GM18873 (cell line): ENCODE measurements around the gene TNRC18.
"Not testable (repeated sequence)": the region's sequence is repeated elsewhere in the genome, so short reads cannot be mapped to it uniquely, and the experiment has no call there.

Experiments
- ATAC-seq: cut with Tn5 transposase; IDR thresholded peaks from one replicate; pipeline ENCODE4 v1.9.1; 2021; ENCODE audit warnings: mild to moderate bottlenecking, moderate library complexity, moderate number of reproducible peaks; ENCODE audit not compliant: unreplicated experiment, low FRiP score

The TNRC18 gene

DNA sequence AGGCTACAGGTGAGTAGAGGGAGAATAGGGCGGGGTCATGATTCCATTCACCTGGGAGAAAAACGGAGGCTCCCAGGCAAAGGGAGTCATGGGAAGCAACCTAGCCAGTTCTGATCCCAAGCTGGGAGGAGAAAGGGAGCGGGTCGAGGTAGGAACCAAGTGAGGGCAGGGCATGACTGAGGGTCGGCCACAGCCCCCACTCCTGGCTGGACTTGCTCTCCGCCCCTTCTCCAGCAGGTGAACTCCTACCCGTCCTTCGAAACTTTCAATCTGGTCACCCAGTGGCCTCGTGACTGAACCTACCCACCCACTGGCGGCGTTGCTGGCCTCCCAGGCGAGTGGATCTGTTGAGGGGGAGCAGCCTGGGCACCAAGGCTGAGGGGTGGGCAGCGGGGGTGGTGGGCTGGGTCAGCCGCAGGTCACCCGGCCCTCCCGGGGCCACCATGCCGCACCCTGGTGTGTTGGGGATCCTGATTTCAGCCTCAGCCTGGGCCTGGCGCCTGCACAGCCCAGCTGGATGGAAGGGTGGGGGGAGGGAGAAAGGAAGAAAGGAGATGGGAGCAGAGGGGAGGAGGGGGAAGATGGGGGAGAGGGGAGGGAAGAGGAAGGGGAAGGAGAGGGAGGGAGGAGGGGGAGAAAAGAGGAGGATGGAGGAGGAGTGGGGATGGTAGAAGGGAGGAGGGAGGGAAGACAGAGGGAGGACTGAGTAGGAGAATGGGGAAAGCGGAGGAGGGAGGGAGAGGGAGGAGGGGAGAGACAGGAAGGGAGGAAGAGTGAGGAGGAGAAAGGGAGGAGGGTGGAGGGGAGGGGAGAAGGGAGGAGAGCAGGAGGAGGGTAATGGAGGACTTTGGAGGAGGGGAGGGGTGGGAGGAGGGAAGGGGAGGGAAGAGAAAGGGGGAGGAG is 141.8 kb downstream of the TNRC18 start:
- ATAC-seq = not testable (repeated sequence)

DNA sequence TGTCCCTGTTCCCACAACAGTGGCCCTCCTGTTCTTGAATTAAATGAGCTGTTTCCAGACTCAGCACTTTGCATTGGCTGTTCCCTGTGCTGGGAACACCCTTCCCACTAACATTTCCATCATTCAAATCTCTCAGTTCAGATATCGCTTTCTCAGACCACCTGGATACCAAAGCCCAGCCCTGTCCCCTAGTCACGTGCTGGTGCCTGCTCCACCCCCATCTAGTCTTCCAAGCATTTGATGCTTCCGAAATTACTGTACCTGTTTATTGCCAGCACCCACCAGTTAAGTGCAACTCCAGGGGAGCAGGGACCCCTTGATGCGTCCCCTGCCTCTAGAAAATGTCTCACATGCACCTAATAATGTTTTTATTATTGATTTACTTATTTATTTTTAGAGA is 143.9 kb downstream of the TNRC18 start:
- ATAC-seq = no peak

DNA sequence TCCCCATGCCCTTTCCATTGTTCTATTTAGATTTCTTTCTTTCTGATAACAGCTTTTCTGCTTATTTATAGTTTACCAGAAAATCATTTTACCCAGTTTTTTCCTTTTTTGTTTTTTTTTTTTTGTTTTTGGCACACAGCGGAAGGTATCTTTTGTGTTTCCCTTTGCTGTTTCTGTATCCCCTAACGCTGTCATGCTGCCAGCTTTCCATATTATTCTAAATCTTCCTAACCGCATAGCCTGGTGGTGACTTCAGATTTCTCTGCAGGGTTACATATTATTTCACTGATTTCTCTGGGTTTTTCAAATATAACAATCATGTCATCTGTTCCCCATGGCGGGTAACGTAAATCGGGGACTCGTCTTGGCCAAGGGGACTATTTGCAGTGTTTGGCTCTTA is 144.9 kb downstream of the TNRC18 start:
- no peak for ATAC-seq

DNA sequence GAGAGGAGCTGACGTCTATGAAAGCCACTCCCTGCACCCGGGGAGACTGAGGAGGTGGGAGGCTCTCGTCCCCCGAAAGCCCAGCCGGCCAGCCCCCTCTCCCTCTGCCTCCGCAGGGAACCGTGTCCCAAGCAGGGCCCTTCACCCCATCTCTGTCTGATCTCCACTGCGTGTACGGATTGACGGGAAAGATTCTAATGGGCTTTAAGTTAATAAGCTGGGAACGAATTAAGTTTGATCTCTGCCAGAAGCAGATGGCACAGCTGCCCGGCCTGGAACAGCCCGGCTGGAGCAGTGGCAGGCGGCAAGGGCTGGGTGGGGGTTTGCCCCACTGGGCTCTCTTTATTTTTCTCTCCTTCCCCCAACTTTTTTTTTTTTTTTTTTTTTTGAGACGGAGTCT is 147.0 kb downstream of the TNRC18 start:
- ATAC-seq = no peak

DNA sequence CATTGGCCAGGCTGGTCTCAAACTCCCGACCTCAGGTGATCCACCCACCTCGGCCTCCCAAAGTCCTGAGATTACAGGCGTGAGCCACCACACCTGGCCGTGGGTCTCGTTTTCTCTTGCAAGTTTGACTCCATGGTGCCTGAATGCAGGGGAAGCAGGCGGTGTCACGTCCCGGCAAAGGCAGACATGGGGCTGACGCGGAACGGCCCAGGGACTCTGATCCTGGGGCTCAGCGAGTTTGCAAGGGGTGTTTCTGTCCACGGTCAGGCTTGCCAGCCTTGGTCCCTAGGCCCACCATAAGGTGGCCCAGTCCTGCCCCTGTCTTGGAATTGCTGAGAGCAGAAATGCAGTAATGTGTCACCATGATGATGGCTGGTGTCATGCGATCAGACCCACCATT is 147.5 kb downstream of the TNRC18 start:
- ATAC-seq = not testable (repeated sequence)

DNA sequence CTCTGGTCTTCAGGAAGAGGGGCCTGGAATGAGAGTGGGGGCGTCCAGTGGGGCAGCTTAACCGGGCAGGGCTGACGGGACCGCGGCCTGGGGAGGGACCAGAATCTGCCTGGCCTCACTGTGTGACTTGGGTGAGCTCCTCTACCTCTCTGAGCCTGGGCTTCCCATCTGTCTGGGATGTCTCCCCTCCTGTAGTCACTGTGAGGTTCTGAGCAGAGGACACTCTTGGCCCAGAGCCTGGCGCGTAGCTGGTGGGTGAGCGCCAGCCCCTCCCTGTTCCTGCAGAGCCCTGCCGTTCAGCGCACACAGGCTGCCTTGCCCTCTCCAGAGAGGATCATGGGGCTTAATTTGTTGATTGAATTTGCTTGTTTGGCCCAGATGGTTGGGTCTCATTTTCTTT is 148.1 kb downstream of the TNRC18 start:
- ATAC-seq = not testable (repeated sequence)

DNA sequence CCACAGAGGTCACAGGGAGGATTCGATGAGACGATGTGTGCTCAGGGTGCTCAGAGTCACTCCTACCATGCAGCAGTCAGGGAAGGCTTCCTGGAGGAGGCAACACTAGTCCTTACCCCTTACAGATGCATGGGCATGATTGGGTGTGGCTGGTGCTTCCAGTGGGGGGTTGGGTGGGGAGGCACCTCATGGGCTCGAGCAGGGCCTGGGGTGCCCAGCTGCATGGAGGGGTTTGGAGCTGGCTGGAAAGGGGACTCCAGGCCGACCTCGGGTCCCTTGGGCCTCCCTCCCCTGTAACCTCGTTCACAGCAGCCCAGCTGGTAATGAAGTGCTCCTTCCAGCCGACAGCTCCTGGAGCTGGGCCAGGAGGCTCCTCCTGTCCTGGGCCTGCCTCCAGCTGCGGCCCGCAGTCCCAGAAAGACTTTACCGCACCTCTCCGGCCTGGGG is 148.6 kb downstream of the TNRC18 start:
- ATAC-seq = not testable (repeated sequence)

DNA sequence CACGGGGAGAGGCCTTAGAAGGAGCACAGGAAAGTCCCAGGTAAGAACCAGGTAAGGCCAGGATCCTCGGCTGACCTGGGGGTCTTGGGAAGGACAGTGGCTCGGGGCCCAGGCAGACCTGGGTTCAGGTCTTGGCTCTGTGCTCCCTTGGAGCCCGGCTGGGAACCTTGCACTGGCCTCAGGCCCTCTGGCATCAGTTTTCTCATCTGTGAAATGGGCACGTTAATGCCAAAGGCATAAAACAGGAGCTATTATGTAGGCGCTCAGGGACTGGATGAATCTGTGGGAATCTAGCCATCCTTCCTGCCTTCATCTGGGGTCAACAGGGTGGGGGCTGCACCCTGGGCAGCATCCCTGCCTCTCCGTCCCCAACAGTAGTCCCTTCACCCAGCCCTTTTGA is 149.2 kb downstream of the TNRC18 start:
- ATAC-seq = no peak

DNA sequence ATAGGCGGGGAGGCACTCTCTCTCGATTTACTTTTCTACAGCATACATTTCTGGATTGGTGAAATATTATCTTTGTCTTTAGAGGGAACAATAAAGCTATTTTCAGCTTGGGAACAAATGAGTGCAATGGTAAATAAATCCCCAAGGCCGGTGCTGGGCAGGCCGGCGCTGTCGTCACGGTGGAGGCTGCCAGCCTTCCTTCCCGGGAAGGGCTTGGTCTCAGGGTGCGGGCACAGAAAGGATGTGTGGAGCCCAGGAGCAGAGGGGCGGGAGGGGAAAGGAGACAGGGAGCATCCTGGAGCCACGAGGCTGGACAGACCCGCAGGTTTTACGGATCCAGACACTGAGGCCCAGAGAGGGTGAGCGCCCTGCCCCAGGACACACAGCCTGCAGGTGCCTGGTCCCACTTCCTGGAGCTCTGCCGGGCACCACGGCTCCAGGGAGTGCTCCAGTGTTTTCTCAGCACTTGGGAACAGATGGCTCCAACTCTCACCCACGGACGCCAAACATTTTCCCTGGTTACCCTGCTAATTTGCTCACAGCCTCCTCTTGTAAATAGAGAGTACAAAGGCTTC is 149.7 kb downstream of the TNRC18 start:
- not testable (repeated sequence) for ATAC-seq

DNA sequence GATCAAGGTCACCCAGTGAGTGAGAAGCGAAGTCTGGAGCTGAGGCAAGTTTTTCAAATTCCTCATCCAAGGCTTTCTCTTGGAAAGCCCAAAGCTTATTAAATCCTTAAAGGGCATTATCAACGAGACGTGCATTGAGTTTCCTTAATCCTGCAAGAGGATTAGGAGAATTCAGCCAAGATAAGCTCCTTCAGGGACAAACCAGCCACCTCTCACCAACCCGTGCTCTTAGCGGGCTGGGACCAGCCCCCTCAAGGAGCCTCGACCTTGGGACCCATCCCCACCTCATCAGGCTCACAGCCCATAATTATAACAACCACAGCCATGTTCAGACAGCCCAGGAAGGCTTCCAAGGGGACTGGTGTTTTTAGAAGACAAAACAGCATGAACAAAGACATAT is 152.8 kb downstream of the TNRC18 start:
- ATAC-seq = no peak

DNA sequence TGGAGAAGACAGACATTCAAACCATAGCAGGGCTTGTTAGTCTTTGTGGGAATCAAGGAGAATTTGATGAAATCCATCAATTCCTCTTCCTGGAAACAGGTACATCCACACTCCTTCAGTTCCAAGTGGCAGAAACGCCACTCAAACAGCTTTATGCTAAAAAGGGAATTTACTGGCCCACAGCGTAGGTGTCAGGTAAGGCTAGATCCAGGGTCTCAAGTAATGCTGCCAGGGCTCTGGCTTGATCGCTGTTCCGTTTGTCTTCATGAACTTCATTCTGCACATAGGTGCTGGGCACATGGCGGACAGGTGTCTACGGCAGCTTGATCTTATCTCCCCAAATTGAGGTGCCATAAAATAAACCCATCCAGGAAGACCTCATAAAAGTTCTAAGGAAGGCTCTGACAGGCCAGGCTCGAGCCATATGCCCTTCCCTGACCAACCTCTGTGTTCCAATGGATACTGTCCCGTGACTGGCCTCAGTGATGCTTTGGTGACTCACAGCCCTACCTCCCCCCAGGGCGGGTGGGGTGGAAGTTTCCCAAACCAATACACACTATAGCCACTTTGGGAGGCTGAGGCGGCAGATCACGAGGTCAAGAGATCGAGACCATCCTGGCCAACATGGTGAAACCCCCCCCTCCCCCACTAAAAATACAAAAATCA is 153.5 kb downstream of the TNRC18 start:
- not testable (repeated sequence) for ATAC-seq

DNA sequence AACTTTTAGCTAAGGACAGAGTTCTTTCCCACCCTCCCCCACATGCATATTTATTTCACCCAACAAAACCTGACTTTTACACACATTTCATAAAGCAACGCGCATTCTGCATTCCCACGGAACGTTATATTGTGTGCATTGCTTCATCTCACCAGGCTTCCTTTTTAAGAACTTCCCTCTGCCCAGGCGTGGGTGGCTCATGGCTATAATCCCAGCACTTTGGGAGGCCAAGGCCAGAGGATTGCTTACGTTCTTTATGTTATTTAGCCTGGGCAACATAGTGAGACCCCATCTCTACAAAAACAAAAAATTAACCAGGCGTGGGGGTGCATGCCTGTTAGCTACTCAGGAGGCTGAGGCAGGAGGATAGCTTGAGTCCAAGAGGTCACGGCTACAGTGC is 155.8 kb downstream of the TNRC18 start:
- ATAC-seq = not testable (repeated sequence)

DNA sequence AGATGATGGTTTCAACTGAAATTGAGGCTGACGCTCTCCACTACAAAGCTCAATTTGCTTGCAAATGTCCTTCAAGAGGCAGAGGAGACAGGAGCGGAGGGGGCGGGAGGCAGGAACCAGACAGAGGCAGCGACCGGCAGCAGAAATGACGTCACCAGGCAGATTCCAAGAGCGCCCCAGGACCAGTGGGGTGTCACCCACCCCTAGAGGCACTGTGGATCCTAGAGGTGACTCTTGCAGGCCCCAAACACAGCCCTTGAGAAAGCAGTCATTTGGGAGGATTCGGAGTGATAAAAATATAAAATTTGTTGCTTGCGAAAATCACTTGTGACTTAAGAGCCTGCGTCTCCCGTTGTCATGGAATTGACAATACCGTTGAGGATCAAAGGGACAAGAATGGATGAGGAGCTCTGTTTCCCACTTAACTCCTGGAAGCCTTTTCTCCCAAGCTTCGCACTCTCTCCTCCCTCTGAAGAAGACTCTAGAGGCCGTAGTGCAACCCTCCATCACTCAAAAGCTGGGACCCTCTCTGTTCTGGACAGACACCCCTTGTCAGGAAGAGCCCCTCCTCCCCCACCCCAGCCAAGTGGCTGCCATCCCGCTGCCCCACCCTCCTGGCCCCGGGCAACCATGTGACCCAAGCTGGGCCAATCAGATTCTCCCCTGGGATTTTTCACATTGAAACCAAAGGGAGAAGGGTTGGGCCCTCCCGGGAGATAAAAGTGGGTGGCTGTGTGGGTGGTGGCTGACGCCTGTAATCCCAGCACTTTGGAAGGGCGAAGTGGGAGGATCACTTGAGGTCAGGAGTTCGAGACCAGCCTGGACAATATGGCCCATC is 157.2 kb downstream of the TNRC18 start:
- ATAC-seq = no peak

DNA sequence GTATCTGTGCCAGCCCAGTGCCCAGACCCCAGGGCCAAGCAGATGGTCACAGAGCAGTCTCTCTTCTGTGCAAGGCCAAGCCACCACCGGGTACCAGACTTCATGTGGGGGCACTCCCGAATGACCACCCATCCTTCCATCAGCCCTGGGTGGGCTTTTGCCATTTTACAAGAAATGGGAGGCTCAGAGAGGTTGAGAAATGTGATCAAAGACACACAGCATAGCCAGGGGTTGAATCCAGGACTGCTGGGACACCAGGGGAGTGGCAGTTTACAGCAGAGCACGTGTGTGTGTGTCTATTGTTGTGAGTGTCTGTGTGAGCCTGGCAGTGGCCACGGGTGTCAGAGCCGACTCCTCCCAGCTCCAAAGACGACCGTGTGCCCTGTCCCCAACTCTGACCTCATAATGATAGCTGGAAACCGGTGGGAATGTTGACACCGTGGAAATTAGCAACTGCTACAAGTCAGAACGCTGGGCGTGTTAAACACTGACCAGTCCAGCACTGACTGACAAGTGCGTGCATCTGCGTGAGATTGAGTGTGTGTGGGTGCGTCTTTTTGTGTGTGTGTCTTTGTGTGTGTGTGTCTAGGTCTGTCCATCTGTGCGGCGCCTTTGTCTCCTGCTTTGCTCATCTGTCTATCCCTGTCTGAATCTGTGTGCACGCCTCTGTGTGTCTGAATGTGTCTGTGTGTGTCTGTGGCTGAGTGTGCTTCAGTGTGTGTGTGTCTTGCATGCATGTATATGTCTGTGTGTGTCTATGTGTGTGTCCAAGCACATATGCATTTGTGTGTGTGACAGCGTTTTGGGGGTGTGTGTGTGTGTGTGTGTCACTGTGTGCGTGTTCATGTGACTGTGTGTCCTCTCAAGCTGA is 158.1 kb downstream of the TNRC18 start:
- no peak for ATAC-seq

DNA sequence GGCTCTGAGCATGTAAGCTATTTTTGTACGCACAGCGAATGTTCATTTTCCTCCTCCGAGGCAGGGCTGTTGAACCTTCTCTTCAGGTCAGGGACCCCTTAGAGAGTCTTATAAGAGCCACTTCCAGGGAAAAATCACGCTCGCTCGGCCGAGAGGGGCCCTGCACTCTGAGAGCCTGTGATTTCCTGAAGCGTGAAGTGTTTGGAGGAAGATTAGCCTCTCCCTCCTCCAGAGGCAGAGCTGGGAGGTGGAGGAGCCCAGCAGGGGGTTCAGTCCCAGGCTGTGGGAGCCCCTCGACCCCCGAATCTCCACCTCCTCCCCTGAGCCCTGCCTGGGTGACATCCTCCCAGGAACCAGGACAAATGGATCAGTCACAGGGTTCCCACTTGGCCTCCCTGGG is 160.6 kb downstream of the TNRC18 start:
- not testable (repeated sequence) for ATAC-seq

DNA sequence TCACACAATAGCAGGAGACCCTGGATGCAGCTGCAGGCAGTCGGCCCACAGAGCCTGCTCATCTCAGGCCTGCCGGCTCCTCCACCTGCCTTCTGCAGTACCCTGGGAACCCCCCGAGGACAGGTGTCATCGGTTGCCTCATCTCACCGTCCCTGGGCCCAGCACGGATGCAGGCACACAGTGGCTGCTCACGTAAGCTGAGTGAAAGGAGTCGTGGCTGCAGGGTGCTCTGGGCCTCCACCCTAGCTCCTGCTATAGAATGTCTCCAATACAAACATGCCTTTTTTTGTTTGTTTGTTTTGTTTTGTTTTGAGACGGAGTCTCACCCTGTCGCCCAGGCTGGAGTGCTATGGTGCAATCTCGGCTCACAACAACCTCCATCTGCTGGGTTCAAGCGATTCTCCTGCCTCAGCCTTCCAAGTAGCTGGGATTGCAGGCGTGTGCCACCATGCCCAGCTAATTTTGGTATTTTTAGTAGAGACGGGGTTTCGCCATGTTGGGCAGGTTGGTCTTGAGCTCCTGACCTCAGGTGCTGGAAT is 163.0 kb downstream of the TNRC18 start:
- not testable (repeated sequence) for ATAC-seq
